Kidney (tissue), 14 donors: Measurements from ENCODE around the gene STAMBPL1. TPM values are rescaled to one million over a fixed set of nuclear protein-coding genes. Genes with fewer than 3 reads are reported as not detected.

Source experiments
- DNase-seq, 5 donors: peaks; one replicate each; pipeline ENCODE4 v3.0.0-alpha.2; 2013 to 2020
- FAIRE-seq: peaks from 2 replicates; lab custom pipeline; 2012; peaks lifted over from hg19 to GRCh38; lab: Jason Lieb, UNC
- H3K27ac ChIP-seq, 2 donors: one replicate each; pipeline ENCODE4 v1.7.0; 2013; ENCODE audit warnings: low read depth in 2 of 2, low read length in 2 of 2, inconsistent platforms in 1 of 2
- H3K27me3 ChIP-seq: one replicate; pipeline ENCODE4 v1.7.1; 2013; ENCODE audit warnings: low read length, inconsistent platforms; ENCODE audit not compliant: control insufficient read depth, insufficient read depth
- H3K36me3 ChIP-seq, 3 donors: one replicate each; pipeline versions ENCODE4 v1.7.0 to v1.7.1; 2013; ENCODE audit warnings: low read length in 3 of 3, control low read depth in 1 of 3, inconsistent platforms in 1 of 3; ENCODE audit not compliant: insufficient read depth in 3 of 3, control insufficient read depth in 2 of 3
- H3K4me1 ChIP-seq, 3 donors: one replicate each; pipeline versions ENCODE4 v1.7.0 to v1.7.1; 2013; ENCODE audit warnings: low read length in 3 of 3, inconsistent platforms in 1 of 3, low read depth in 1 of 3; ENCODE audit not compliant: control insufficient read depth in 2 of 3, insufficient read depth in 2 of 3
- H3K4me3 ChIP-seq, 3 donors: one replicate each; pipeline versions ENCODE4 v1.7.0 to v1.8.1; 2013; ENCODE audit warnings: low read length in 3 of 3, control low read depth in 1 of 3, inconsistent platforms in 1 of 3
- H3K9ac ChIP-seq, 3 donors: one replicate each; pipeline versions ENCODE4 v1.7.0 to v1.7.1; 2013; ENCODE audit warnings: low read length in 3 of 3, control low read depth in 1 of 3, inconsistent platforms in 1 of 3
- H3K9me3 ChIP-seq, 3 donors: one replicate each; pipeline versions ENCODE4 v1.7.0 to v1.7.1; 2013; ENCODE audit warnings: low read length in 3 of 3, control low read depth in 1 of 3, inconsistent platforms in 1 of 3; ENCODE audit not compliant: control insufficient read depth in 2 of 3, insufficient read depth in 1 of 3
- intact Hi-C: fragments of 100-400 bp; cut with DNase I; formaldehyde crosslinking; loops from one replicate; pipeline ENCODE4 v1.11.1; 2022
- polyA plus RNA-seq: library from polyadenylated mRNA; stranded (reverse); fragments of 350-450 nt; fragmentation: Illumina TruSeq; extraction: RNeasy Lipid Tissue Mini Kit (QIAGEN cat#74804); gene quantifications from one replicate; pipeline ENCODE4 v1.2.3, GENCODE V29; 2014; ENCODE audit warnings: low read depth, low replicate concordance; ENCODE audit not compliant: insufficient read depth
- total RNA-seq: library from RNA; stranded (reverse); fragmentation: NEBNext Ultra II Directional; extraction: Animal tissue kit (Norgen Biotek cat#: 25700); gene quantifications from one replicate; pipeline ENCODE4 v1.2.1, GENCODE V29; 2021
- TF ChIP-seq, protein P1 (sequence below): IDR thresholded peaks from 3 replicates; pipeline ENCODE4 v1.5.1; 2012; ENCODE audit warnings: mild to moderate bottlenecking, moderate library complexity, borderline replicate concordance; ENCODE audit not compliant: insufficient read depth; ENCODE audit errors: extremely low read depth
- donor health status: control.
- donor health status: control.
- donor health status: control.
- donor health status: control.
- donor health status: control.
- donor health status: DM: yes; HTN: yes; CAD: no.
- donor health status: Normal renal cell carcinoma (clear cell type).

The STAMBPL1 gene
- total and polyA plus RNA-seq, 2 donors from 2014 or later: 3.0 to 6.9 TPM

GRCh38 chr10:88936656-88937055 lies 56.6 kb downstream of the STAMBPL1 start:
- Histone ChIP-seq H3K27ac (no peak overlapping the region), H3K9me3 (no peaks in the 10 kb centered on the region), H3K27me3 (no peaks in the 10 kb centered on the region), H3K36me3 (peaks cover 0 to 4% (median 3%) of the 10 kb centered on the region in 3 donors), H3K4me1 (peaks cover 0 to 11% (median 8%) of the 10 kb centered on the region in 3 donors), H3K9ac (no peak overlapping the region), H3K4me3 (no peak overlapping the region)
- DNase-seq: no peak
- TF ChIP-seq, protein P1, sequence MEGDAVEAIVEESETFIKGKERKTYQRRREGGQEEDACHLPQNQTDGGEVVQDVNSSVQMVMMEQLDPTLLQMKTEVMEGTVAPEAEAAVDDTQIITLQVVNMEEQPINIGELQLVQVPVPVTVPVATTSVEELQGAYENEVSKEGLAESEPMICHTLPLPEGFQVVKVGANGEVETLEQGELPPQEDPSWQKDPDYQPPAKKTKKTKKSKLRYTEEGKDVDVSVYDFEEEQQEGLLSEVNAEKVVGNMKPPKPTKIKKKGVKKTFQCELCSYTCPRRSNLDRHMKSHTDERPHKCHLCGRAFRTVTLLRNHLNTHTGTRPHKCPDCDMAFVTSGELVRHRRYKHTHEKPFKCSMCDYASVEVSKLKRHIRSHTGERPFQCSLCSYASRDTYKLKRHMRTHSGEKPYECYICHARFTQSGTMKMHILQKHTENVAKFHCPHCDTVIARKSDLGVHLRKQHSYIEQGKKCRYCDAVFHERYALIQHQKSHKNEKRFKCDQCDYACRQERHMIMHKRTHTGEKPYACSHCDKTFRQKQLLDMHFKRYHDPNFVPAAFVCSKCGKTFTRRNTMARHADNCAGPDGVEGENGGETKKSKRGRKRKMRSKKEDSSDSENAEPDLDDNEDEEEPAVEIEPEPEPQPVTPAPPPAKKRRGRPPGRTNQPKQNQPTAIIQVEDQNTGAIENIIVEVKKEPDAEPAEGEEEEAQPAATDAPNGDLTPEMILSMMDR: no peak
- intact Hi-C loops: loop anchor here (5.0 kb wide), 2 partner anchors 51 to 281 kb away; no protein-coding TSS in a partner anchor
- FAIRE-seq: no peak

DNA sequence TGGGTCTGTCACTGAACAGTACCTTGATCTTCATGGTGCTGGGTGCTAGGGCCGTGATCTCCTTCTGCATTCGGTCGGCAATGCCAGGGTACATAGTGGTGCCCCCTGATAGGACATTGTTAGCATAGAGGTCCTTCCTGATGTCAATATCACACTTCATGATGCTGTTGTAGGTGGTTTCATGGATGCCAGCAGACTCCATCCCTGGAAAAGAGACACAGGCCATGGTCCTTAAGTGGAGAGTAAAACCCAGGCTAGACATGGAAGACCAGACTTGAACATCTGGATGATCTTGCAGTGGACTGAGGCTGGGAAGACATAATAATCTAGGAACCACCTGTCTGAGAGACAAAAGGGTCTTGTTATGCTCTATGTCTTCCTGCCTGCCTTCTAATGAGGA lies 58.0 kb downstream of the STAMBPL1 start:
- Histone ChIP-seq H3K27me3 (no peaks in the 10 kb centered on the region), H3K4me3 (no peak overlapping the region), H3K4me1 (peaks cover 0 to 11% (median 6%) of the 10 kb centered on the region in 3 donors), H3K36me3 (peaks cover 0 to 4% (median 3%) of the 10 kb centered on the region in 3 donors), H3K9ac (no peak overlapping the region), H3K27ac (no peak overlapping the region), H3K9me3 (no peaks in the 10 kb centered on the region)
- FAIRE-seq (no peak), DNase-seq (no peak)
- intact Hi-C loops: loop anchor here (5.0 kb wide), 2 partner anchors 49 to 279 kb away; no protein-coding TSS in a partner anchor
- TF ChIP-seq, protein P1: no peak

DNA sequence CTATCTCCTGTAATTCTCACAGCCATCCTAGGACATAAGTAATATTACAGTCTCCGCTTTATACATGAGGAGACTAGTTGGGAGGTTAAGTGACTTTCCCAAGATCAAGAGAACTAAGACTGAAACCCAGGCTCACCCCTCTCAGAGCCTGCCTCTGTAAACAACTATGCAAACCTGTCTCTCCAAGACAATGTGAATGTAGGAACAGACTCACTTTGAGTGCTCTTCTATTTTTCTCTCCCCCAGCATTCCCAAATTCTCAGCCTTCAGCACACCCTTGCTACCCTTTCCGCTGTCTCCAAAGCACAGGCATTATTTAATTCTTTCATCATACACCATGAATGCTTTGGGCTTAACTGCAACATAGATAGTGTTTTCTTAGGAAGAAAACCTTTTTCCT lies 58.9 kb downstream of the STAMBPL1 start:
- H3K27ac ChIP-seq: no peak overlapping the region
- intact Hi-C loops: loop anchor here (5.0 kb wide), 2 partner anchors 48 to 278 kb away; no protein-coding TSS in a partner anchor
- no peak overlapping the region for H3K4me3 ChIP-seq
- H3K27me3 ChIP-seq: no peaks in the 10 kb centered on the region
- H3K36me3 ChIP-seq: peaks cover 0 to 7% (median 4%) of the 10 kb centered on the region in 3 donors
- no peak for FAIRE-seq
- TF ChIP-seq, protein P1: no peak
- no peak overlapping the region for H3K9ac ChIP-seq
- no peaks in the 10 kb centered on the region for H3K9me3 ChIP-seq
- no peak for DNase-seq
- H3K4me1 ChIP-seq: peaks cover 0 to 11% (median 6%) of the 10 kb centered on the region in 3 donors

GRCh38 chr10:88941026-88941425 lies 61.0 kb downstream of the STAMBPL1 start:
- Histone ChIP-seq H3K36me3 (peaks cover 0 to 8% (median 8%) of the 10 kb centered on the region in 3 donors), H3K4me3 (no peak overlapping the region), H3K9me3 (no peaks in the 10 kb centered on the region), H3K27ac (no peak overlapping the region), H3K27me3 (no peaks in the 10 kb centered on the region), H3K4me1 (no peaks in the 10 kb centered on the region), H3K9ac (no peak overlapping the region)
- FAIRE-seq: no peak
- no peak for DNase-seq
- TF ChIP-seq, protein P1: no peak
- intact Hi-C loops: no loop called here
